HEK293T (cell line): Measurements from ENCODE around the gene NARF.

Source experiments
- ELF4 ChIP-seq: fragments of 450-650 bp; IDR thresholded peaks from 2 replicates; pipeline ENCODE4 v1.6.1; 2017; ENCODE audit warnings: antibody characterized with exemption
- FOXK2 ChIP-seq: fragments of 450-650 bp; IDR thresholded peaks from 2 replicates; pipeline ENCODE4 v1.6.1; 2016; ENCODE audit warnings: mild to moderate bottlenecking
- FOXM1 ChIP-seq: fragments of 450-650 bp; IDR thresholded peaks from 2 replicates; pipeline ENCODE4 v1.6.1; 2017; ENCODE audit warnings: mild to moderate bottlenecking, borderline replicate concordance
- NFRKB ChIP-seq: fragments of 450-650 bp; IDR thresholded peaks from 2 replicates; pipeline ENCODE4 v1.6.1; 2016; ENCODE audit warnings: mild to moderate bottlenecking, moderate library complexity
- SP1 ChIP-seq: fragments of 450-650 bp; IDR thresholded peaks from 2 replicates; pipeline ENCODE4 v1.6.1; 2017
- SUZ12 ChIP-seq: fragments of 450-650 bp; IDR thresholded peaks from 2 replicates; pipeline ENCODE4 v1.6.1; 2016; ENCODE audit warnings: mild to moderate bottlenecking
- TF ChIP-seq, protein P1 (sequence below): fragments of 450-650 bp; IDR thresholded peaks from 2 replicates; pipeline ENCODE4 v1.6.1; 2016

DNA sequence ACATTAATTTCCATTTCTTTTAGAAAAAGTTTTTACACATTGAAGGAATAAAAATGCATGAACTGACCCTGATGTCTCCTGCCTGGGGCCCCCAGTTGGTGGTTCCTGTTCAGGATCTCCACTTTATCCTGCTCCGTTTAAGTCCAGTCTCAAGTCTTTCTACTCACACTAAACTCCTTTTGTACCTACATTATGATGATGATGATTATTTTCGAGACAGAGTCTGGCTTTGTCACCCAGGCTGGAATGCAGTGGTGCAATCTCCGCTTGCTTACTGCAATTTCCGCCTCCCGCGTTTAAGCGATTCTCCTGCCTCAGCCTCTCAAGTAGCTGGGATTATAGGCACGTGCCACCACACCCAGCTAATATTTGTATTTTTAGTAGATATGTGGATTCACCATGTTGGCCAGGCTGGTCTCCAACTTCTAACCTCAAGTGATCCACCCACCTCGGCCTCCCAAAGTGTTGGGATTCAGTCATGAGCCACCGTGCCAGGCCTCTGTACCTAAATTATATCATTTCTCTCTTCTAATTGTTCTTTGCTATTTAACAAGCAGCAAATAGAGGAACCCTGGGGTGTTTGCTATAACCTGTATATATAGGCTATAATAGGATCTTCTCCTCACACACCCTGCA, 58.8 kb downstream of the NARF start:
- TF ChIP-seq NFRKB (no peak), FOXK2 (no peak), SUZ12 (no peak), SP1 (no peak), FOXM1 (no peak), ELF4 (no peak)
- TF ChIP-seq, protein P1, sequence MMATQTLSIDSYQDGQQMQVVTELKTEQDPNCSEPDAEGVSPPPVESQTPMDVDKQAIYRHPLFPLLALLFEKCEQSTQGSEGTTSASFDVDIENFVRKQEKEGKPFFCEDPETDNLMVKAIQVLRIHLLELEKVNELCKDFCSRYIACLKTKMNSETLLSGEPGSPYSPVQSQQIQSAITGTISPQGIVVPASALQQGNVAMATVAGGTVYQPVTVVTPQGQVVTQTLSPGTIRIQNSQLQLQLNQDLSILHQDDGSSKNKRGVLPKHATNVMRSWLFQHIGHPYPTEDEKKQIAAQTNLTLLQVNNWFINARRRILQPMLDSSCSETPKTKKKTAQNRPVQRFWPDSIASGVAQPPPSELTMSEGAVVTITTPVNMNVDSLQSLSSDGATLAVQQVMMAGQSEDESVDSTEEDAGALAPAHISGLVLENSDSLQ: no peak
